Muscle of leg (tissue), 11 donors: ENCODE measurements around the gene PAX4. TPM values are rescaled to one million over a fixed set of nuclear protein-coding genes. Genes with fewer than 3 reads are reported as not detected.

Experiments used
- DNase-seq: peaks from one replicate; pipeline ENCODE4 v3.0.0; 2013
- H3K27ac ChIP-seq: one replicate; pipeline ENCODE4 v1.5.1; 2013; ENCODE audit warnings: mild to moderate bottlenecking, low read length, control low read depth
- H3K27me3 ChIP-seq: one replicate; pipeline ENCODE4 v1.6.1; 2013; ENCODE audit warnings: low read length; ENCODE audit not compliant: control insufficient read depth, insufficient read depth
- H3K36me3 ChIP-seq: one replicate; pipeline ENCODE4 v1.6.1; 2013; ENCODE audit warnings: low read length; ENCODE audit not compliant: control insufficient read depth, insufficient read depth
- H3K4me1 ChIP-seq: one replicate; pipeline ENCODE4 v1.6.1; 2013; ENCODE audit warnings: low read length; ENCODE audit not compliant: control insufficient read depth, insufficient read depth
- H3K4me3 ChIP-seq: one replicate; pipeline ENCODE4 v1.5.1; 2013; ENCODE audit warnings: low read length, control low read depth
- H3K9me3 ChIP-seq: replicated peaks from 2 replicates; pipeline ENCODE4 v1.6.1; 2013; ENCODE audit warnings: low read depth, low read length; ENCODE audit not compliant: control insufficient read depth
- WGBS: methylation state at CpG from one replicate; pipeline ENCODE4 v1.1.5; 2013; ENCODE audit warnings: missing lambda C conversion rate; ENCODE audit not compliant: insufficient coverage; 5-methylcytosine and 5-hydroxymethylcytosine counted together
- polyA plus RNA-seq, 8 donors: library from polyadenylated mRNA; unstranded; fragments of 120-200 nt; gene quantifications; one replicate each; pipeline versions ENCODE4 v1.2.1 to v1.2.3, GENCODE V29; 2013; ENCODE audit warnings: inconsistent platforms in 1 of 8, low replicate concordance in 1 of 8; ENCODE audit not compliant: insufficient read length in 8 of 8, insufficient read depth in 1 of 8
- total RNA-seq: library from RNA; stranded (reverse); fragments of 120-200 nt; gene quantifications from one replicate; pipeline ENCODE4 v1.2.4, GENCODE V29; 2013

PAX4 gene
- total and polyA plus RNA-seq, 9 donors: 0.11 TPM; not detected in 8

- Histone ChIP-seq H3K4me1 (peaks cover 36% of the 10 kb centered on the region), H3K27me3 (no peaks in the 10 kb centered on the region), H3K4me3 (peak overlapping the region; percentile 79), H3K9me3 (no peaks in the 10 kb centered on the region), H3K27ac (peak overlapping the region; percentile 88), H3K36me3 (peaks cover 30% of the 10 kb centered on the region)
- DNase-seq: no peak
- 17% methylated on average over 7 of the region's 20 CpGs for WGBS
These were observed 30.3 kb downstream of the PAX4 start for GRCh38 chr7:127587663-127588018.

GRCh38 chr7:127586346-127586745, 31.6 kb downstream of the PAX4 start:
- Histone ChIP-seq H3K36me3 (peaks cover 37% of the 10 kb centered on the region), H3K27me3 (no peaks in the 10 kb centered on the region), H3K4me3 (no peak overlapping the region), H3K9me3 (no peaks in the 10 kb centered on the region), H3K27ac (no peak overlapping the region), H3K4me1 (peaks cover 41% of the 10 kb centered on the region)
- 94% methylated on average over 2 of the region's 2 CpGs for WGBS
- DNase-seq: no peak

DNA sequence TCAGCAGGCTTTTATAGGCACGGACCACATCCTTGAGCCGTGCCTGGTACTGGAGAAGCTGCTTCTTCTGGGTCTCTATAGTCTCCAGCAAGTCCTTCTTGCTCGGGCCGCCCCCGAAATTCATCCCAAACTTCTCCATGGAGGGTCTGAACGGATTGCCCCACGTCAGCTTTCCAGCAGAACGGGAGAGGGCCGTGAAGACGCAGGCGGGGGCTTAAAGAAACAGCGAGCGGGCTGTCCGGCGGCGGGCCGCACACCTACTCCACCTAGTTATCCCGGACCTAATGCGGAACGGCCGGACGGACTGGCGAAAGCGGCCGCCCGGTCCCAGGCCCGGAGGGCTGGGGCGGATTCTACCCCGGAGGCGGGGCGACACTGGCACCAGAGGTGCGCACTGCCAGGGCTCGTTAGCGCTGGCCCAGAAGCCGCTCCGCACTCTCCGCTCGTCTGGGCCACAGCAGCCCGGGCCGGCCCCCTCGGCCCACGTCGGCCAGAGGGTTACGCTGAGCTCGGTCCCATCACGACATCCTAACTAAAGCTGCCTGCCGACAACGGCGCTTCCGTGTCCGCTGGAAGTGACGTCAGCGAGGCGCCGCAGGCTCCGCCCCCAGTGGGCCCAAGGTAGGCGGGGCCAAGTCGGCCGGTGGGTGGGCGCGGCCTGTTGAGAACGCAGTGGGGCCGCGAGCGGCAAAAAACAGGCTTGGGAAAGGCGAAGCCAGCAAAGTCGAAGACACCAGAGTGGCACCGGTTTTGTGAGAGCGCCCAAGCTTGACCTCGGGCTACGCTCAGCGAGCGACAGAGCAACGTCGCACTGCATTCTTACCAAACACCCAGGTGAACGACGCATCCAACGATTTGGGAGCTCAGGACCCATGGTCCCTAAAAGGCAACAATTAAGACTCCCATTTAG, 32.6 kb downstream of the PAX4 start, which contains the start of gene GCC1:
Gene GCC1 (minus strand): TSS at position 553 of the 910 bp plus-strand sequence. CDS start 414 bp downstream, at position 139.
- Histone ChIP-seq H3K9me3 (no peaks in the 10 kb centered on the region), H3K4me1 (peaks cover 41% of the 10 kb centered on the region), H3K36me3 (peaks cover 32% of the 10 kb centered on the region), H3K27me3 (no peaks in the 10 kb centered on the region), H3K4me3 (peak within 1 kb of the TSS; percentile 85), H3K27ac (peak within 1 kb of the TSS; percentile 39)
- 0% methylated on average over 72 of the region's 78 CpGs for WGBS
- DNase-seq: peak; percentile 95

- 32% methylated on average over 12 of the region's 12 CpGs for WGBS
- H3K9me3 ChIP-seq: no peaks in the 10 kb centered on the region
- peaks cover 41% of the 10 kb centered on the region for H3K4me1 ChIP-seq
- no peak for DNase-seq
- peaks cover 32% of the 10 kb centered on the region for H3K36me3 ChIP-seq
- peak overlapping the region; percentile 85 for H3K4me3 ChIP-seq
- no peaks in the 10 kb centered on the region for H3K27me3 ChIP-seq
- peak overlapping the region; percentile 39 for H3K27ac ChIP-seq
These were observed 33.3 kb downstream of the PAX4 start for GRCh38 chr7:127584648-127585043.

DNA sequence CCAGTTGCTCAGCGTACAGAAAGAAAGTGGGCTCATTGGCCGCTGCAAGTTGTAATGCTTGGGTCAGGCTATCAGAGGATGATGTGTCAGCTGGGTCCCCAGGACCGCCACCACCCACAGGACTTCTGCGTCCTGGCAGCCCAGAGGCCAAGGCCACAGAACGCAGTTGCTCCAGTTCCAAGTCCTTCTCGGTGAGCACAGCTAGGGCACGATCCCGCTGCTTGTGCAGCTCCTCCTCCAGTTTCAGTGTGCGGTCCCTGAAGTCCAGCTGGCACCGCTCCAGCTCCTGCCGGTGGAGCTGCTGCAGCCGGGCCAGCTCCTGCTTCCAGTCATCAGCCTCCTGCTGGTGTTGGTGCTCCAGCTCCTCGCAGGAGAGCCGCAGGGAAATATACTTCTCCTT, 35.6 kb downstream of the PAX4 start:
- DNase-seq: no peak
- H3K27ac ChIP-seq: no peak overlapping the region
- H3K4me3 ChIP-seq: no peak overlapping the region
- 58% methylated on average over 12 of the region's 14 CpGs for WGBS
- H3K4me1 ChIP-seq: peaks cover 26% of the 10 kb centered on the region
- H3K27me3 ChIP-seq: no peaks in the 10 kb centered on the region
- H3K9me3 ChIP-seq: no peaks in the 10 kb centered on the region
- peaks cover 31% of the 10 kb centered on the region for H3K36me3 ChIP-seq

DNA sequence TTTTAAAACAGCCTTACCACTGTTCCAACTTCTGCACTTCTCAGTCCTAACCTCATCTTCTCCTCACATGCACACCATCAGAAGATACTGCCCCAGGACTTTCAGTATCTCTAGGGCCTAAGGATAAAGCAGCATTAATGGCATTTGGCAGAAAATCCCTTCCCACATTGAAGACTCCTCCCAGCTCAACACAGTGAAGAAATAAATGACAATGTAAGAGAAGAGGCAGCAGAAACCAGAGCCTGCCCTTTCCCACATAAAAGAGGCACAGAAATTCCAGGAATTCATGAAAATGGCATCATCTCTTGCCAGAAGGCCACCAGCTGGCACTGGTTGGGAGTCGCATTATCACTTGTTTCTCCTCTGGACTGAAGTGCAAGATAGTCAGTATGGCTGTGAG, 36.2 kb downstream of the PAX4 start:
- H3K4me3 ChIP-seq: no peak overlapping the region
- H3K9me3 ChIP-seq: no peaks in the 10 kb centered on the region
- peaks cover 26% of the 10 kb centered on the region for H3K4me1 ChIP-seq
- WGBS: 67% methylated on average over 1 of the region's 1 CpG
- peaks cover 31% of the 10 kb centered on the region for H3K36me3 ChIP-seq
- H3K27ac ChIP-seq: no peak overlapping the region
- H3K27me3 ChIP-seq: no peaks in the 10 kb centered on the region
- no peak for DNase-seq

GRCh38 chr7:127580612-127581011, 37.3 kb downstream of the PAX4 start:
- Histone ChIP-seq H3K9me3 (no peaks in the 10 kb centered on the region), H3K27me3 (no peaks in the 10 kb centered on the region), H3K36me3 (peaks cover 32% of the 10 kb centered on the region), H3K27ac (no peak overlapping the region), H3K4me1 (peaks cover 24% of the 10 kb centered on the region), H3K4me3 (no peak overlapping the region)
- DNase-seq: no peak

DNA sequence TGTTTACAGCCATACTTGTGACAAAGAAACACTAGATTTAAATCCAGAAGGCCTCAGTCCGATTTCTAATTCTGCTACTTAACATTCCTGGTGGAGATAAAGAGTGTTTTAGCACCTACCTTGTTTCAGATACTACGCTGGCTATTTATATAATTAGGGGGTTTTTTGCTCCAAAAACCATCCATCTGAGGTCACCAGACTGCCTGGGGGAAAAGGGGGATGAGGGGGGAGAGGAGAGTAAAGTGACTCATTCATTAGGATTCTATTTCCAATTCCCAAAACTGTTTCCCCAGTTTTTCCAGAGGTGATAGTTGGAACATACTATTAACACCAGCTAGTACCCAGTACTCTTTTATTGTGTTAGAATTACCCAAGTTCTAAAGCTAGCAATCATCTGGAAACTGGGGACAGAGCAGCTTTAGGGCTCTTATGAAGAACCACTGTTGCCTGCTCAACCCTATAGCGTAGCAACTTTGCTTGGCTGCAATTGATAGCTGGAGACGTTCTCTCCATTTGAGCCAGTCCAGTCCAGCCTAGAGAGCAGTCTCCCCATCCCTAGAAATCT, 39.1 kb downstream of the PAX4 start:
- Histone ChIP-seq H3K4me3 (no peak overlapping the region), H3K9me3 (no peaks in the 10 kb centered on the region), H3K27me3 (no peaks in the 10 kb centered on the region), H3K27ac (no peak overlapping the region), H3K4me1 (peaks cover 12% of the 10 kb centered on the region), H3K36me3 (peaks cover 33% of the 10 kb centered on the region)
- no peak for DNase-seq
- WGBS: 84% methylated on average over 2 of the region's 4 CpGs

GRCh38 chr7:127578036-127578684, 39.8 kb downstream of the PAX4 start:
- WGBS: 41% methylated on average over 4 of the region's 5 CpGs
- Histone ChIP-seq H3K27ac (no peak overlapping the region), H3K9me3 (no peaks in the 10 kb centered on the region), H3K27me3 (no peaks in the 10 kb centered on the region), H3K4me3 (no peak overlapping the region), H3K4me1 (peaks cover 8% of the 10 kb centered on the region), H3K36me3 (peaks cover 31% of the 10 kb centered on the region)
- DNase-seq: no peak
